HG03095 (cell line): Measurements from ENCODE around the gene COL20A1.

Experiments used
- ATAC-seq: cut with Tn5 transposase; IDR thresholded peaks from one replicate; pipeline ENCODE4 v1.9.1; 2021; ENCODE audit warnings: moderate library complexity; ENCODE audit not compliant: unreplicated experiment

The COL20A1 gene

GRCh38 chr20:63359164-63359934, 66.4 kb downstream of the COL20A1 start:
- ATAC-seq = no peak

- no peak for ATAC-seq
These were observed 67.2 kb downstream of the COL20A1 start for GRCh38 chr20:63359937-63360849.

GRCh38 chr20:63360850-63361518, 68.0 kb downstream of the COL20A1 start, which contains the start of gene CHRNA4:
Gene CHRNA4, minus strand, starts transcription at chr20:63361349. Its CDS starts 184 bp downstream, at chr20:63361165.
- no peak for ATAC-seq

- ATAC-seq = no peak
These were observed 68.8 kb downstream of the COL20A1 start for GRCh38 chr20:63361519-63362435.

GRCh38 chr20:63362436-63363009, 69.5 kb downstream of the COL20A1 start:
- ATAC-seq = no peak

- ATAC-seq = no peak
These were observed 70.3 kb downstream of the COL20A1 start for GRCh38 chr20:63363013-63363957.

GRCh38 chr20:63363981-63364561, 71.1 kb downstream of the COL20A1 start:
- ATAC-seq = no peak

GRCh38 chr20:63364801-63365585, 72.0 kb downstream of the COL20A1 start:
- no peak for ATAC-seq

GRCh38 chr20:63365601-63366389, 72.8 kb downstream of the COL20A1 start:
- ATAC-seq = no peak

GRCh38 chr20:63366390-63367365, 73.7 kb downstream of the COL20A1 start:
- no peak for ATAC-seq

- no peak for ATAC-seq
These were observed 74.6 kb downstream of the COL20A1 start for GRCh38 chr20:63367446-63368055.

GRCh38 chr20:63368151-63368550, 75.2 kb downstream of the COL20A1 start:
- no peak for ATAC-seq

GRCh38 chr20:63369024-63369530, 76.1 kb downstream of the COL20A1 start:
- no peak for ATAC-seq

GRCh38 chr20:63369724-63370617, 77.0 kb downstream of the COL20A1 start:
- no peak for ATAC-seq
